ENCODE data around the gene MAPK7.

MAPK7 gene

GRCh38 chr17:19381741-19382444 is 3.6 kb downstream of the MAPK7 start:
- DNase-seq: no peak

- DNase-seq: no peak
Observed at GRCh38 chr17:19382531-19383444, 4.5 kb downstream of the MAPK7 start.

GRCh38 chr17:19383681-19384470 is 5.6 kb downstream of the MAPK7 start:
- DNase-seq: no peak

- DNase-seq: no peak
Observed at GRCh38 chr17:19384723-19385391, 6.6 kb downstream of the MAPK7 start.

- DNase-seq: no peak
Observed at GRCh38 chr17:19385521-19385983, 7.3 kb downstream of the MAPK7 start.

- DNase-seq: no peak
Observed at GRCh38 chr17:19386051-19386929, 8.0 kb downstream of the MAPK7 start.

- DNase-seq: no peak
Observed at GRCh38 chr17:19386974-19387920, 8.9 kb downstream of the MAPK7 start, which contains the start of gene MFAP4. TSS of gene MFAP4 (minus strand) at chr17:19387190. CDS start at chr17:19387155, 35 bp downstream.

GRCh38 chr17:19387921-19388521 is 9.7 kb downstream of the MAPK7 start:
- DNase-seq: no peak

- no peak for DNase-seq
Observed at GRCh38 chr17:19388791-19389785, 10.8 kb downstream of the MAPK7 start.

GRCh38 chr17:19390951-19391350 is 12.7 kb downstream of the MAPK7 start:
- no peak for DNase-seq

GRCh38 chr17:19391432-19391831 is 13.1 kb downstream of the MAPK7 start:
- no peak for DNase-seq

- DNase-seq: no peak
Observed at GRCh38 chr17:19392303-19392702, 14.0 kb downstream of the MAPK7 start.

GRCh38 chr17:19397556-19398041 is 19.3 kb downstream of the MAPK7 start:
- no peak for DNase-seq

GRCh38 chr17:19398301-19399181 is 20.2 kb downstream of the MAPK7 start:
- DNase-seq: no peak

- DNase-seq: no peak
Observed at GRCh38 chr17:19399750-19400450, 21.6 kb downstream of the MAPK7 start.

GRCh38 chr17:19401321-19402010 is 23.2 kb downstream of the MAPK7 start:
- DNase-seq: no peak
